GM12878 (cell line): Measurements from ENCODE around the gene SNX12. TPM values are rescaled to one million over a fixed set of nuclear protein-coding genes. Genes with fewer than 3 reads are reported as not detected.

Experiments
- ATAC-seq: fragments of 200-7000 bp; cut with Tn5 transposase; 3 replicates; pipeline ENCODE4 v1.9.1; 2020; ENCODE audit warnings: mild to moderate bottlenecking, moderate library complexity
- BruUV-seq: library from RNA; stranded (reverse); fragments of 400-500 nt; replicated peaks from 2 replicates; lab custom pipeline; 2021; lab: Mats Ljungman, UMichigan
- CTCF ChIA-PET: fragments of 300-600 bp; sonication (Branson Sonifier 250); formaldehyde crosslinking; extraction: SDS; loops from one replicate; lab custom pipeline; 2021; ENCODE audit warnings: inconsistent platforms; lab: Yijun Ruan, JAX
- POLR2A ChIA-PET: fragments of 350-600 bp; formaldehyde crosslinking; extraction: SDS; loops from one replicate; lab custom pipeline; 2021; ENCODE audit warnings: inconsistent platforms; lab: Charles Lee
- RAD21 ChIA-PET: fragments of 300-600 bp; sonication (Branson Sonifier 250); formaldehyde crosslinking; loops from one replicate; lab custom pipeline; 2023; ENCODE audit warnings: antibody characterized with exemption; ENCODE audit not compliant: unreplicated experiment; lab: Charles Lee
- SMC1A ChIA-PET: fragments of 300-600 bp; sonication (Branson Sonifier 250); formaldehyde crosslinking; loops from one replicate; lab custom pipeline; 2023; ENCODE audit not compliant: unreplicated experiment, uncharacterized antibody; lab: Charles Lee
- DNase-seq: peaks from one replicate; pipeline ENCODE4 v3.0.0-alpha.2; 2011; ENCODE audit warnings: low read depth, low spot score
- FAIRE-seq: peaks from 3 replicates; lab custom pipeline; 2011; peaks lifted over from hg19 to GRCh38; lab: Jason Lieb, UNC
- H2AFZ ChIP-seq: 2 replicates; pipeline ENCODE4 v1.6.0; 2011; ENCODE audit warnings: low read depth, low read length, control low read depth; ENCODE audit not compliant: control insufficient read depth
- H3K27ac ChIP-seq: 2 replicates; pipeline ENCODE4 v1.5.1; 2011; ENCODE audit warnings: control low read depth; ENCODE audit not compliant: control insufficient read depth, insufficient read depth
- H3K27me3 ChIP-seq, 2 experiments: replicated peaks in 1 of 2; 2 replicates each; pipeline versions ENCODE4 v1.6.0 to v1.6.1; 2011; ENCODE audit warnings: low read length in 1 of 2; ENCODE audit not compliant: control insufficient read depth in 2 of 2, insufficient read depth in 2 of 2
- H3K36me3 ChIP-seq, 2 experiments: 2 replicates each; pipeline ENCODE4 v1.5.1; 2011; ENCODE audit warnings: low read length in 1 of 2; ENCODE audit not compliant: control insufficient read depth in 2 of 2, insufficient read depth in 2 of 2
- H3K4me1 ChIP-seq: 2 replicates; pipeline ENCODE4 v1.6.1; 2011; ENCODE audit warnings: mild to moderate bottlenecking, low read length, moderate library complexity, mixed read lengths; ENCODE audit not compliant: control insufficient read depth, insufficient read depth
- H3K4me2 ChIP-seq: 2 replicates; pipeline ENCODE4 v1.6.0; 2011; ENCODE audit warnings: control low read depth; ENCODE audit not compliant: control insufficient read depth, insufficient read depth
- H3K4me3 ChIP-seq: fragments of 200-600 bp; sonication (generic); 2 replicates; pipeline ENCODE4 v1.5.1; 2016
- H3K79me2 ChIP-seq: 2 replicates; pipeline ENCODE4 v1.6.0; 2011; ENCODE audit warnings: low read length; ENCODE audit not compliant: control insufficient read depth, insufficient read depth
- H3K9ac ChIP-seq: 2 replicates; pipeline ENCODE4 v1.8.0; 2011; ENCODE audit warnings: low read length, control low read depth, mixed read lengths; ENCODE audit not compliant: control insufficient read depth, insufficient read depth
- H3K9me3 ChIP-seq: replicated peaks from 3 replicates; pipeline ENCODE4 v1.5.1; 2011; ENCODE audit warnings: mild to moderate bottlenecking, low read length; ENCODE audit not compliant: control insufficient read depth, insufficient read depth
- H4K20me1 ChIP-seq: 2 replicates; pipeline ENCODE4 v1.6.0; 2011; ENCODE audit not compliant: control insufficient read depth, insufficient read depth
- FOS ChIP-seq: IDR thresholded peaks from 3 replicates; pipeline ENCODE4 v1.6.1; 2011; ENCODE audit warnings: borderline replicate concordance; ENCODE audit not compliant: insufficient read length; ENCODE audit errors: extremely low read depth
- JUNB ChIP-seq: IDR thresholded peaks from 2 replicates; pipeline ENCODE4 v1.6.1; 2016; ENCODE audit warnings: antibody characterized with exemption, mild to moderate bottlenecking
- RCOR1 ChIP-seq: conservative IDR thresholded peaks from 2 replicates; pipeline ENCODE4 v1.6.1; 2012; ENCODE audit warnings: low read depth, low read length, improper control_type of control experiment
- RUNX3 ChIP-seq: IDR thresholded peaks from 2 replicates; pipeline ENCODE4 v1.6.1; 2012; ENCODE audit warnings: low read length, inconsistent platforms
- TCF7 ChIP-seq: IDR thresholded peaks from 2 replicates; pipeline ENCODE4 v1.6.1; 2014; ENCODE audit warnings: antibody characterized with exemption, borderline replicate concordance
- ZNF24 ChIP-seq: fragments of 450-650 bp; IDR thresholded peaks from 2 replicates; pipeline ENCODE4 v1.6.1; 2017; ENCODE audit warnings: antibody characterized with exemption, mild to moderate bottlenecking
- WGBS: methylation state at CpG from one replicate; pipeline ENCODE4 v1.1.6; 2016; ENCODE audit warnings: low lambda C conversion rate; ENCODE audit not compliant: insufficient replicate concordance, insufficient coverage; ENCODE audit errors: missing lambda C conversion rate; 5-methylcytosine and 5-hydroxymethylcytosine counted together
- in situ Hi-C: fragments of 300-500 bp; cut with MboI; formaldehyde crosslinking; loops from 9 replicates; pipeline ENCODE4 v1.14.3; 2018; ENCODE audit warnings: mixed read lengths
- intact Hi-C: fragments of 100-400 bp; cut with micrococcal nuclease; formaldehyde crosslinking; loops from one replicate; pipeline ENCODE4 v1.14.2; 2022; ENCODE audit not compliant: unreplicated experiment
- polyA plus RNA-seq, 11 experiments: library from polyadenylated mRNA; depleted of rRNA in 4 of 11; unstranded in 6 of 11; stranded (reverse) in 5 of 11; fragments of >200 nt; fragmentation: Nextera tagmentation in 4 of 11; fragmentation: Illumina TruSeq in 1 of 11; extraction: Ambion mirVana in 4 of 11; extraction: Trizol in 1 of 11; gene quantifications; 1 replicate in 1 of 11; 2 replicates in 10 of 11; pipeline versions ENCODE4 v1.2.1 to v1.2.3, GENCODE V29; 2011 to 2016; ENCODE audit warnings: inconsistent platforms in 2 of 11, missing spikeins in 2 of 11, low read depth in 1 of 11
- total RNA-seq, 4 experiments: library from RNA; depleted of rRNA in 3 of 4; stranded (reverse); fragments of >200 nt in 3 of 4; fragmentation: Illumina TruSeq in 1 of 4; extraction: Trizol in 1 of 4; gene quantifications; 2 replicates each; pipeline versions ENCODE4 v1.2.1 to v1.2.3, GENCODE V29; 2013 to 2021
- TF ChIP-seq, protein P1 (sequence below): fragments of 450-650 bp; conservative IDR thresholded peaks from 2 replicates; pipeline ENCODE4 v1.6.1; 2017; ENCODE audit warnings: mild to moderate bottlenecking, moderate library complexity

The SNX12 gene
- total and polyA plus RNA-seq, 10 of the 15 experiments (the other 5 are each of a cell fraction or from before 2014, with no cell fraction given): 4.4 to 50.4 (median 34.2) TPM

DNA sequence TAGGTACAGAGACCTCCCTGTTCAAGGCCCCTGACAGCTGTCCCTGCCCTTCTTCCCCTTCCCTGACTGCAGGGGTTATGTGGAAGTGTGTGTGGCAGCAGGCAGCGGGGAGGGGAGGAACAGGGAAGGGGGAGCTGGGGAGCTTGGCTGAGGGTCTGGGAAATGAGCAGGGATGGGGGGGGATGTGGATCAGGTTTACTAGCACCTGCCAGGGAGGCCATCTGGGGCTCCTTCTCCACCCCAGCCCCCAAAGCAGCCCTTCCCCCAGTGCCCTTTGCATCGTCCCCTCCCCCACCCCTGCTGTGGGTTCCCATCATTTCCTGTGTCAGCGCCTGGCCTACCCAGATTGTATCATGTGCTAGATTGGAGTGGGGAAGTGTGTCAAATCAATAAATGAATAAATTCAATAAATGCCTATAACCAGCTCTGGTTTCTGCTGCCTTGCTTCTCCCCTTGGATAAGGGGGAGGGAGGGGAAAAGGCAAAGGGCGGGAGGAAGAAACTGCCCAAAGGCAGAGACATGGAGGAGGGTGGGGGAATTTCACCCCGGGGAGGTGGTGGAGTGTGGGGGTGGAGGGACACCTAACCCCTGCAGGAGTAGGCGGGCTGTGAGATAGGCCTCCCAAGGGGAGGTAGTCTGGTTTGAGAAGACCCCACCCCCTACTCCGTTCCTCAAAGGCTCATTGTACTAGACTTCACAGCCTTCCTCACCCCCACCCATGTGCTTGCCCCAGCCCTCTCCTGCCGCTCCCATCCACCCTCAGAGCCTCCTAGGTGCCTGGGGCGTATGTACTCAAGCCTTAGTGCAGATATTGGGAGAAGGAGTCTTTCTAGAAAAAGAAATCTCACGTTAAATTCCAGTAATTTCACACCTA is 35.2 kb upstream of the SNX12 start (continued):
- TF ChIP-seq, protein P1, sequence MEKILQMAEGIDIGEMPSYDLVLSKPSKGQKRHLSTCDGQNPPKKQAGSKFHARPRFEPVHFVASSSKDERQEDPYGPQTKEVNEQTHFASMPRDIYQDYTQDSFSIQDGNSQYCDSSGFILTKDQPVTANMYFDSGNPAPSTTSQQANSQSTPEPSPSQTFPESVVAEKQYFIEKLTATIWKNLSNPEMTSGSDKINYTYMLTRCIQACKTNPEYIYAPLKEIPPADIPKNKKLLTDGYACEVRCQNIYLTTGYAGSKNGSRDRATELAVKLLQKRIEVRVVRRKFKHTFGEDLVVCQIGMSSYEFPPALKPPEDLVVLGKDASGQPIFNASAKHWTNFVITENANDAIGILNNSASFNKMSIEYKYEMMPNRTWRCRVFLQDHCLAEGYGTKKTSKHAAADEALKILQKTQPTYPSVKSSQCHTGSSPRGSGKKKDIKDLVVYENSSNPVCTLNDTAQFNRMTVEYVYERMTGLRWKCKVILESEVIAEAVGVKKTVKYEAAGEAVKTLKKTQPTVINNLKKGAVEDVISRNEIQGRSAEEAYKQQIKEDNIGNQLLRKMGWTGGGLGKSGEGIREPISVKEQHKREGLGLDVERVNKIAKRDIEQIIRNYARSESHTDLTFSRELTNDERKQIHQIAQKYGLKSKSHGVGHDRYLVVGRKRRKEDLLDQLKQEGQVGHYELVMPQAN: no peak
- no peak for TF ChIP-seq JUNB
- TF ChIP-seq ZNF24: no peak
- TF ChIP-seq FOS: no peak
- no peak for TF ChIP-seq TCF7
- peak; percentile 72 for TF ChIP-seq RUNX3

DNA sequence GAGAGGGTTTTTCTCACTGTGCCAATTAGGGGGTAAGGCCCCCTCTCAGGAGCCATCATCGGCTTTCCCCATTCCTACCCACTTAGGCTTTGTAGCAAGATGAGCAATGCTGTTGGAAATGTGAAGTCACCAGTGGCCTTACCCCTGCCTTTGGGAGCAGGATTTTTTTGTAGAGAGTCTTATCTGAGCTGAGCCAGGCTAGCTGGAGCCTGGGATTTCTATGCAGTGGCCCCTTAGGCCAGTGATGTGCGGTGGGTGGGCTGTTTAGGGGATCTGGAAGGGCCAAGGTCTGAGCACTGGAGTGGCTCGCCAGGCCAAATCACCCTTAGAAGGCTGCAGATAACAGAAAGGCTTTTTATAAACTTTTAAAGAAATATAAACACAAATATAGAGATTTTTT is 34.2 kb upstream of the SNX12 start:
- intact Hi-C loops: no loop called here

More for the DNA sequence above, 34.2 kb upstream of the SNX12 start:
- peaks cover 3% of the 10 kb centered on the region; the same call in 1 of the 2 replicates for H3K4me1 ChIP-seq
- no peak for TF ChIP-seq RCOR1
- no peaks in the 10 kb centered on the region for H3K36me3 ChIP-seq
- no TSS peak for BruUV-seq
- H3K79me2 ChIP-seq: no peaks in the 10 kb centered on the region
- FAIRE-seq: no peak
- SMC1A ChIA-PET: interaction anchor here (2.2 to 6.2 kb wide), 5 partner anchors 9 to 80 kb away, joined by 7 to 46 read pairs (median 18); partner anchors contain the start of genes IL2RG and MED12
- no peak overlapping the region for H2AFZ ChIP-seq
- DNase-seq: no peak
- no peak overlapping the region for H3K9ac ChIP-seq
- no peaks in the 10 kb centered on the region for H3K27me3 ChIP-seq
- H3K27ac ChIP-seq: no peak overlapping the region
- in situ Hi-C loops: no loop called here
- H3K4me3 ChIP-seq: no peak overlapping the region
- ATAC-seq: no peak
- no peak overlapping the region for H3K4me2 ChIP-seq
- WGBS: 78% methylated on average over 3 of the region's 3 CpGs
- RAD21 ChIA-PET: interaction anchor here (1.9 to 3.3 kb wide), 3 partner anchors 9 to 27 kb away, joined by 7 to 28 read pairs (median 19); partner anchors contain the start of genes IL2RG and MED12
- POLR2A ChIA-PET: interaction anchor here (0.6 to 5.8 kb wide), 5 partner anchors 10 to 78 kb away, joined by 3 to 60 read pairs (median 4); partner anchors contain the start of genes IL2RG and MED12
- CTCF ChIA-PET: interaction anchor here (0.7 to 5.2 kb wide), 7 partner anchors 10 to 104 kb away, joined by 3 to 82 read pairs (median 15); partner anchors contain the start of genes IL2RG and MED12
- no peaks in the 10 kb centered on the region for H4K20me1 ChIP-seq
- H3K9me3 ChIP-seq: no peaks in the 10 kb centered on the region; the same call in 2 of the 3 replicates
